ENCODE results near the gene ZNF248. TPM values are rescaled to one million over a fixed set of nuclear protein-coding genes. Genes with fewer than 3 reads are reported as not detected.

The ZNF248 gene
- total RNA-seq, 2 experiments from 2014 or later: 13.4 to 16.0 TPM

- Histone ChIP-seq H4K20me1 (ENCODE audit: insufficient read depth, low read length) (no peaks in the 10 kb centered on the region), H3K36me3 (ENCODE audit: insufficient read depth, low read length) (peaks cover 2% of the 10 kb centered on the region; the same call in 1 of the 2 replicates), H3K27ac (ENCODE audit: low read depth, low read length, poor library complexity, severe bottlenecking) (no peak overlapping the region), H3K4me2 (ENCODE audit: low read length) (peak overlapping the region; percentile 80), H3K4me3 (ENCODE audit: low read depth, low read length, poor library complexity, severe bottlenecking) (peak overlapping the region; percentile 84), H2AFZ (ENCODE audit: low read length) (no peak overlapping the region), H3K9me3 (ENCODE audit: low read length) (peaks cover 7% of the 10 kb centered on the region; the same call in 1 of the 2 replicates), H3K4me1 (ENCODE audit: insufficient read depth, low read length, poor library complexity, severe bottlenecking) (peaks cover 34% of the 10 kb centered on the region), H3K79me2 (ENCODE audit: insufficient read depth, low read depth, low read length) (peaks cover 34% of the 10 kb centered on the region), H3K9me2 (ENCODE audit: insufficient read depth, low read length) (no peaks in the 10 kb centered on the region)
- POLR2A ChIA-PET: interaction anchor here (0.6 to 1.6 kb wide), 4 partner anchors 11 to 120 kb away, joined by 3 to 6 read pairs (median 4); no protein-coding TSS in a partner anchor
- BruUV-seq (replicated peaks): no TSS peak
- TF ChIP-seq EZH2phosphoT487 (IDR thresholded peaks at IDR 0.05; ENCODE audit: borderline replicate concordance, low read depth, low read length): no peak
- TF ChIP-seq, protein P1, sequence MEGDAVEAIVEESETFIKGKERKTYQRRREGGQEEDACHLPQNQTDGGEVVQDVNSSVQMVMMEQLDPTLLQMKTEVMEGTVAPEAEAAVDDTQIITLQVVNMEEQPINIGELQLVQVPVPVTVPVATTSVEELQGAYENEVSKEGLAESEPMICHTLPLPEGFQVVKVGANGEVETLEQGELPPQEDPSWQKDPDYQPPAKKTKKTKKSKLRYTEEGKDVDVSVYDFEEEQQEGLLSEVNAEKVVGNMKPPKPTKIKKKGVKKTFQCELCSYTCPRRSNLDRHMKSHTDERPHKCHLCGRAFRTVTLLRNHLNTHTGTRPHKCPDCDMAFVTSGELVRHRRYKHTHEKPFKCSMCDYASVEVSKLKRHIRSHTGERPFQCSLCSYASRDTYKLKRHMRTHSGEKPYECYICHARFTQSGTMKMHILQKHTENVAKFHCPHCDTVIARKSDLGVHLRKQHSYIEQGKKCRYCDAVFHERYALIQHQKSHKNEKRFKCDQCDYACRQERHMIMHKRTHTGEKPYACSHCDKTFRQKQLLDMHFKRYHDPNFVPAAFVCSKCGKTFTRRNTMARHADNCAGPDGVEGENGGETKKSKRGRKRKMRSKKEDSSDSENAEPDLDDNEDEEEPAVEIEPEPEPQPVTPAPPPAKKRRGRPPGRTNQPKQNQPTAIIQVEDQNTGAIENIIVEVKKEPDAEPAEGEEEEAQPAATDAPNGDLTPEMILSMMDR (conservative IDR thresholded peaks at IDR 0.05; ENCODE audit: low read length): no peak
- CTCF ChIA-PET (ENCODE audit: unreplicated experiment): no interaction called here
- DNase-seq (ENCODE audit: low spot score): no peak
- intact Hi-C loops (cut with micrococcal nuclease; ENCODE audit: unreplicated experiment): loop anchor here (2.0 kb wide), 1 partner anchor 155 kb away; the partner anchor contains the start of gene ZNF33A
Observed at GRCh38 chr10:37855636-37856035, 1.8 kb downstream of the ZNF248 start.

GRCh38 chr10:37854626-37855025, 2.8 kb downstream of the ZNF248 start:
- peaks cover 34% of the 10 kb centered on the region for H3K79me2 ChIP-seq (ENCODE audit: insufficient read depth, low read depth, low read length)
- intact Hi-C loops (cut with micrococcal nuclease; ENCODE audit: unreplicated experiment): no loop called here
- no TSS peak for BruUV-seq (replicated peaks)

GRCh38 chr10:37844644-37845043, 12.8 kb downstream of the ZNF248 start:
- TF ChIP-seq, protein P1 (conservative IDR thresholded peaks at IDR 0.05; ENCODE audit: low read length): no peak
- TF ChIP-seq EZH2phosphoT487 (IDR thresholded peaks at IDR 0.05; ENCODE audit: borderline replicate concordance, low read depth, low read length): no peak
- ChIA-PET POLR2A (interaction anchor here (0.8 to 1.2 kb wide), 2 partner anchors 11 to 38 kb away, joined by 3 to 4 read pairs; no protein-coding TSS in a partner anchor), CTCF (ENCODE audit: unreplicated experiment) (no interaction called here)
- no peaks in the 10 kb centered on the region for H4K20me1 ChIP-seq (ENCODE audit: insufficient read depth, low read length)
- H3K79me2 ChIP-seq (ENCODE audit: insufficient read depth, low read depth, low read length): no peaks in the 10 kb centered on the region
- no peak overlapping the region for H2AFZ ChIP-seq (ENCODE audit: low read length)
- no peak overlapping the region for H3K4me3 ChIP-seq (ENCODE audit: low read depth, low read length, poor library complexity, severe bottlenecking)
- H3K27ac ChIP-seq (ENCODE audit: low read depth, low read length, poor library complexity, severe bottlenecking): no peak overlapping the region
- no peaks in the 10 kb centered on the region for H3K9me2 ChIP-seq (ENCODE audit: insufficient read depth, low read length)
- no TSS peak for BruUV-seq (replicated peaks)
- H3K4me1 ChIP-seq (ENCODE audit: insufficient read depth, low read length, poor library complexity, severe bottlenecking): no peaks in the 10 kb centered on the region
- intact Hi-C loops (cut with micrococcal nuclease; ENCODE audit: unreplicated experiment): no loop called here
- H3K36me3 ChIP-seq (ENCODE audit: insufficient read depth, low read length): peaks cover 8% of the 10 kb centered on the region; the same call in 1 of the 2 replicates
- no peak for DNase-seq (ENCODE audit: low spot score)
- no peak overlapping the region for H3K4me2 ChIP-seq (ENCODE audit: low read length)
- H3K9me3 ChIP-seq (ENCODE audit: low read length): no peaks in the 10 kb centered on the region

More at GRCh38 chr10:37854626-37855025, 2.8 kb downstream of the ZNF248 start:
- Histone ChIP-seq H2AFZ (ENCODE audit: low read length) (no peak overlapping the region), H3K36me3 (ENCODE audit: insufficient read depth, low read length) (peaks cover 2% of the 10 kb centered on the region; the same call in 1 of the 2 replicates), H3K9me2 (ENCODE audit: insufficient read depth, low read length) (no peaks in the 10 kb centered on the region), H3K4me3 (ENCODE audit: low read depth, low read length, poor library complexity, severe bottlenecking) (no peak overlapping the region), H3K4me2 (ENCODE audit: low read length) (peak overlapping the region; percentile 80), H4K20me1 (ENCODE audit: insufficient read depth, low read length) (no peaks in the 10 kb centered on the region; the same call in 1 of the 2 replicates), H3K27ac (ENCODE audit: low read depth, low read length, poor library complexity, severe bottlenecking) (no peak overlapping the region), H3K4me1 (ENCODE audit: insufficient read depth, low read length, poor library complexity, severe bottlenecking) (peaks cover 34% of the 10 kb centered on the region), H3K9me3 (ENCODE audit: low read length) (no peaks in the 10 kb centered on the region)
- no peak for DNase-seq (ENCODE audit: low spot score)
- ChIA-PET POLR2A (interaction anchor here (0.5 to 1.0 kb wide), 2 partner anchors 11 to 240 kb away, joined by 3 to 5 read pairs; no protein-coding TSS in a partner anchor), CTCF (ENCODE audit: unreplicated experiment) (no interaction called here)
- TF ChIP-seq, protein P1 (conservative IDR thresholded peaks at IDR 0.05; ENCODE audit: low read length): no peak
- TF ChIP-seq EZH2phosphoT487 (IDR thresholded peaks at IDR 0.05; ENCODE audit: borderline replicate concordance, low read depth, low read length): no peak

Data from OCI-LY7 (cell line).